HG03025 (cell line): ENCODE results near the gene ODF4.

ENCODE experiments used
- ATAC-seq: cut with Tn5 transposase; IDR thresholded peaks from one replicate; pipeline ENCODE4 v1.9.1; 2021; ENCODE audit warnings: mild to moderate bottlenecking, moderate library complexity; ENCODE audit not compliant: unreplicated experiment, low FRiP score

ODF4 gene

DNA sequence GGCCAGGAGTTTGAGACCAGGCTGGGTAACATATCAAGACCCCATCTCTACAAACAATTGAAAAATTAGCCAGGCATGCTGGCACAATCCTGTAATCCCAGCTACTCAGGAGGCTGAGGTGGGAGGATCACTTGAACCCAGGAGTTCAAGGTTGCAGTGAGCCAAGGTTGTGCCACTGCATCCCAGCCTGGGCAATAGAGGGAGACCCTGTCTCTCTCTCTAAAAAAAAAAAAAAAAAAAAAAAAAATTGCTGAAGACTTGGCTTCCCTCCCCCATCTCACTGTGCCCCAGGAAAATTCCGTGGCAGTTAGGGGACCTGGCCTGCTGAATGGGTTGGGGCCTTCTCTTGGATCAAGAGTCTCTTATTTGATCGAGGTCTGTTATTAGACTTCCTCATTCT lies at the start of gene ODF4:
TSS of gene ODF4 (plus strand) at position 301 of the 400 bp plus-strand sequence. CDS start 212 bp downstream, outside the sequence.
- no peak for ATAC-seq

- no peak for ATAC-seq
Measured at GRCh38 chr17:8290043-8290442, 49.6 kb upstream of the ODF4 start.

GRCh38 chr17:8292639-8293395 lies 46.8 kb upstream of the ODF4 start:
- no peak for ATAC-seq

DNA sequence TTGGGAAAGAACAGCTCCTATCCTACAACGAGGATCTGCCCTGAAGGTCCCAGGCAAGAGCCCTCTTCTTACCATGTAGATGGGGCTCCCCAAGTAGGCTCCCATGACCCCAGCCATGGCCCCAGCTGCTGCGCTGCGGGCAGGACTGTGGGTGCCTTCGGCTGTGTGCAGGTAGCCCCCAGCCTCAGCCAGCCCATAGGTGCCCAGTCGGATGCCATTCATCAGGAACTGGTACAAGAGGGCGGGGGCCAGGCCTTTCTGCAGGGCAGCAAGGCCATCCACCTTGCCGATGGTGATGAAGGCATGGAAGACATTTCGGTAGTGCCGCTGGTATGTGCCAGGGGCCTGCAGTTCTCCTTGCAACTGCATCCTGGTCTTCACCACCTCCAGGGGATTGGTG lies 45.3 kb upstream of the ODF4 start:
- no peak for ATAC-seq

DNA sequence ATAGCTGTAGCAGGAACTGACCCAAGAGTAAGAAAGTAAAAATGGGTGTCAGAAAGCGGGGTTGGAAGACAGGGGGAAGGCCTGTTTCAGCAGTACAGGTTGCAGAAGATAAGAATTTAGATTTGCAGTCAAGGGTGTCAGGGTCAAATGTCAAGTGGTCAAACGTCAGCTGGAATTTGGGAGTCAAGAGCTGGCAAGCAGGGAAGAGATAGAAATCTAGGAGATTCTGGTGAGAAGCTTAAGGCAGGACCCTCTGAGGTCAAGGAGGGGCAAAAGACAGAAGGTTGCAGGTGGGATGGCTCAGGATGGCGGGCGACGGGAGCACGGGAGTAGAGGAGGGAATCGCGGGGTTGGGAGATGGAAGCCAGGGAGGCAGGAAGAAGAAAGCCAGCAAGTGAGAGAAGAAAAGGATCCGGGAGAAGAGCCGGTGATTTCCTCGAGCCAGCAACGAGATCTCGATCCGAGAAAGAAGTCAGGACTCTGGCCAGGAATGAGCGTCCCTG lies 44.8 kb upstream of the ODF4 start:
- ATAC-seq: no peak

- ATAC-seq: no peak
Measured at GRCh38 chr17:8300226-8300625, 39.4 kb upstream of the ODF4 start.

- no peak for ATAC-seq
Measured at GRCh38 chr17:8300627-8301242, 38.9 kb upstream of the ODF4 start.

- no peak for ATAC-seq
Measured at GRCh38 chr17:8310601-8311123, 29.0 kb upstream of the ODF4 start.

DNA sequence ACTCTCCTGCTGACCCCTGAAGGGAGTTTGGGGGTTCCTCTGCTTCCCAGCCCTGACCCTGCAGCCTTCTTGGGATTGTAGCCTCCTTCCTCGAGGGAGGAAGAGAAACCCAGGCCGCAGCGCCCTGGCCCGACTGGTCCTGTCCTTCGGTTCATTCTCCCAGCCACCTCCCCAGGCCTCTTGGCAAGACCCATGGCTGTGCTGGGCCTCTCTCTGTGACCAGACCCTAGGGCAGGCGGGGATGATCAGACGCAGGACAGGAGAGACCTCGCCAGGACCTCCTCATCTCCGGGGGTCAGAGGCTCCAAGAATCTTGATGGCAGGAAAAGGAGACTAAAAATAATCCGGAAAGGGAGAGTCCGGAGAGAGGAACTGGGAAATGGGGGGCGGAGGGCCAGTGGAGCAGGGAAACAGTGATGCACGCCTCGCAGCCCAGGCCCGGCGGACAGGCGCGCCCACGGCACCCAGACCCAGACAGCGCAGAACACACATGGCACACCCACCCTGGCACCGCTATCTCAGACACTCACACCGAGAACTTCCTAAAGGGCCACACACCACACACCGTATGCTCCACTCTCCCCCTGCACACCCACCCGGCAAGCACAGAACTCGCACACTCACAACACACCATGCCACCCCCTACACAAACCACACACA lies 28.4 kb upstream of the ODF4 start:
- no peak for ATAC-seq

DNA sequence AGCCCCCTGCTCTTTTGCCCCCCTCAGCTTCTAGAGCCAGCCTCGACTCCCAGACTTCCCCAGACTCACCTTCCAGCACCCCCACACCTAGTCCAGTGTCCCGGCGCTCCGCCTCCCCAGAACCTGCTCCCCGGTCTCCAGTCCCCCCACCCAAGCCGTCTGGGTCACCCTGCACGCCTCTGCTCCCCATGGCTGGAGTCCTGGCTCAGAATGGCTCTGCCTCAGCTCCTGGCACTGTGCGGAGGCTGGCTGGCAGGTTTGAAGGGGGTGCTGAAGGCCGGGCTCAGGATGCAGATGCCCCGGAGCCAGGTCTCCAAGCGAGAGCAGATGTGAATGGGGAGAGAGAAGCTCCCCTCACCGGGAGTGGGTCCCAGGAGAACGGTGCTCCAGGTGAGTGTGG lies 27.4 kb upstream of the ODF4 start:
- no peak for ATAC-seq

DNA sequence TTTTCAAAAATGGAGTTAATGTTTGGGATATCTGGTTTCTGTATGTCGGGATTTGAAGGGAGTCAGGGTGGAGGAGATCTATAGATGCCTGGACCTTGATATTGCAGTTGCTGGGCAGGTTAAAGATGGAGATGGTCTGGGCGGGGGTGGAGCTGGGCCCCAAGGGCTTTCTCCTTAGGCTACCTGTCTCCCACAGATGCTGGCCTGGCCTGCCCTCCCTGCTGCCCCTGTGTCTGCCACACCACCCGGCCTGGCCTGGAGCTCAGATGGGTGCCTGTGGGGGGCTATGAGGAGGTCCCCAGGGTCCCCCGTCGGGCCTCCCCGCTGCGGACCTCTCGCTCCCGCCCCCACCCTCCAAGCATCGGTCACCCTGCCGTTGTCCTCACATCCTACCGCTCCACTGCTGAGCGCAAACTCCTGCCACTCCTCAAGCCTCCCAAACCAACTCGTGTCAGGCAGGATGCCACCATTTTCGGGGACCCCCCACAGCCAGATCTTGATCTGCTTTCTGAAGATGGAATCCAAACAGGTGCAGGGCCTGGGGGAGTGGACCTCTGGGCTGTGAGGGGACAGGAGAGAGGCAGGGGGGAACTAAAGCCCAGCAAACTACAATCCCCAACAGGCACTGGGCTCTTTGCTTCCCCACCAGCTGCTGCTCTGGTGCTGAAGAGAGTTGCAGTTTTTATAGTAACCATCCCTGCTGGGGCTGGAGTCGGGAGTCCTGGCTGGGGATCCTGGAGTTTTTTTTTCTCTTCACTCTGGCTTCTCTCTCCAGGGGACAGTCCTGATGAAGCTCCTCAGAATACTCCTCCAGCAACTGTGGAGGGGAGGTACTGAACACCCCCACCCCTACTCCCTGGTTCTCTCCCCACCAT lies 26.7 kb upstream of the ODF4 start:
- no peak for ATAC-seq

DNA sequence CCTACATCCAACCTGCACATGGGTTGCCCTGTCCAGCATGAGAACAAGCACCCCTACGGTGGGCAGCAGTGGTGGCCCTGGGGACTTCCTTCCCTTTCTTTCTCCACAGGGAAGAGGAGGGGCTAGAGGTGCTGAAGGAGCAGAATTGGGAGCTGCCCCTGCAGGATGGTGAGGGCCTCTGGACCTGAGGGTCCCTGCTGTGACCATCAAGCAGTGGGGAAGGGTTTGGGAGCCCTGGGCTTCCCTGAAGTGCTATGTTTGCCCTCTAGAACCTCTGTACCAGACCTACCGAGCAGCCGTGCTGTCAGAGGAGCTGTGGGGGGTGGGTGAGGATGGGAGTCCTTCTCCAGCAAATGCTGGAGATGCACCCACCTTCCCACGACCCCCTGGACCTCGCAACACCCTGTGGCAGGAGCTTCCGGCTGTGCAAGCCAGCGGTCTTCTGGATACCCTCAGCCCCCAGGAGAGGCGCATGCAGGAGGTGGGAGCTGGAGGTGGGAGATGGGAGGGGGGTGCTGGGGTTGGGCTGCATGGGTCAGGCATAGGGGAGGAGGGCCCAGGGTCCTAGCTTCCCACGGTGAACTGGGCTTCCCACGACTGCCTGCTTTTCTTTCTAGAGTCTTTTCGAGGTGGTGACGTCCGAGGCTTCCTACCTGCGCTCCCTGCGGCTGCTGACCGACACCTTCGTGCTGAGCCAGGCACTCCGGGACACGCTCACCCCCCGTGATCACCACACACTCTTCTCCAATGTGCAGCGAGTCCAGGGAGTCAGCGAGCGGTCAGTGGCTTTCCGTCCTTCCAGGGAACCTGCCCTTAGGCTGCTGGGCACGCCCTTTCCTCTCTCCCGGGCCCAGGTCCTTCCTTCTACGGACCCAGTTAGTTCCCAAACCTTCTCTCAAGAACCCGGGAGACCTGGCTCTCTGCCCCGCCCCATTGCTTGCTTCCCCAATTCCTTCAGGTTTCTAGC lies 24.6 kb upstream of the ODF4 start:
- no peak for ATAC-seq

GRCh38 chr17:8315764-8316217 lies 23.8 kb upstream of the ODF4 start:
- ATAC-seq: no peak

- ATAC-seq: no peak
Measured at GRCh38 chr17:8318010-8318935, 21.4 kb upstream of the ODF4 start.

DNA sequence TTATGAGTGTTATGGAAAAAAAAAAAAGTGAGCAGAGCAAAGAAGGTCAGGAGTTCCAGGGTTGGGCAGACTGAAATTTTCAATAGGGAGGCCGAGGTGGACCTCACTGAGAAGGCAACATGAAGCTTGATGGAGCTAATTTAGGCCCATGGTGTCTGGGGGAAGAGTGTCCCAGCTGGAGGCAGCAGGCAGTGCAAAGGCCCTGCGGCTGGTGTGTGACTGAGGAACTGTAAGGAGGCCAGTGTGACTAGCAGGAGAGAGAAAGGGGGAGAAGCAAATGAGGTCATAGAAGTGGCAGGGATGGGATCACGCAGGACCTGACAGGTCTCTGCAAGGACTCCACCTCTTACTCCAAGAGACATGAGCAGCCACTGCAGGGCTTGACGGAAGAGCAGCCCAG lies 19.4 kb upstream of the ODF4 start:
- no peak for ATAC-seq

- no peak for ATAC-seq
Measured at GRCh38 chr17:8320990-8321389, 18.6 kb upstream of the ODF4 start.

DNA sequence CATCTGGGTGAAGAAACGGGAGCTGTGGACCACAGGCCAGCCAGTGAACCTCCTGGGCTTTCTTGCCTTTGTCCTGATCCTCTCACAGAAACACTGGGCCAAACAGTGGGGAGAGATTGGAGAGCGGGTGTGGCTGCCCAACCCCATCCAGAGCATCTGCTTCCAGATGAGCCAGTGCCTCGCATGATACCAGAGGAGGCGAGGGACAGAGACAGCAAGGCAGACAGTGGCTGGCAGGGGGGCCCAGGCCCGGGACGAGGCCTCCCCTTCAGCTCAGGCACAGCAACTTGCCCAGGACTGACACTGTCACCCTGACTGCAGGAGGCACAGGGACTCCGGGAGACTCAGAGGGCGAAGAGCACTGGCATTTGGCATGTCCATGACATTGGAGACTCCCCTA lies 17.6 kb upstream of the ODF4 start:
- no peak for ATAC-seq

DNA sequence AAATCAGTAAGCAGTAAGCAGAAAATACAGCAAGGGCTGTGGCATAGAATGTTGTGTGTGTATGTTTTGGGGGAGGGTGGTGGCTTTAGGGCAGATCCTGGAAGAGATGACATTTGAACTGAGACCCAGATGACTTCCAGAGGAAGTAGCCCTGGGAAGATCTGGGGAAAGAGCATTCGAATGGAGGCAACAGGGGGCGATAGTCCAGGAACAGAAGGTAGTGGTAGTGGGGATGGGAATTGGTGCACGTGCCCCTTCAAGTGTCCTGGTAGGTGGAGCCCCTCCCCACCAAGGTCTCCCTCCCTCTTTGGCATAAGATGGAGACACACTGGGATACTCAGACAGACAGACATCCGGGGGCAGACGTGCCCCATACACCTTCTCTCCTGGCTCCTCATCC lies 15.5 kb upstream of the ODF4 start:
- no peak for ATAC-seq
